ENCODE data around the gene TBX4. TPM values are rescaled to one million over a fixed set of nuclear protein-coding genes. Genes with fewer than 3 reads are reported as not detected.
"Not testable (repeated sequence)": the region's sequence is repeated elsewhere in the genome, so short reads cannot be mapped to it uniquely, and the experiment has no call there.

The TBX4 gene
- total RNA-seq, 1 experiment from 2014 or later: not detected

DNA sequence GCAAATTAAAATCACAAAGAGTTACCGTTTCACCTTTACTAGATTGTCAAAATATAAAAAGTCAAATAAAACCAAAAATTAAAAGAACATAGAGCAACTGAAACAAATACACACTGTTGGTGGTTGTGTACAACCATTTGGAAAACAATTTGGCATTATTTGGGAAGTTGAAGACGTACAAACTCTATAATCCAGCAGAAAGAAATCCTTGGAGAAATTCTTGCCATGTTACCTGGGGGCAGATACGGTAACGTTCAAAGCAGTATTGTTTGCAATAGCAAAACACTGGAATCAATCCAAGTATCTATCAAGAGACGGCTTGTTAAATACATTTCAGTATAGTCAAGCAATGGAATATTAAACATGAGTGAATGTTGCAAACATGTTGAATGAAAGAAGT is 56.7 kb downstream of the TBX4 start:
- H3K4me2 ChIP-seq: no peak overlapping the region
- H4K20me1 ChIP-seq (ENCODE audit: insufficient read depth): no peaks in the 10 kb centered on the region
- H3K27me3 ChIP-seq (ENCODE audit: insufficient read depth, low read depth): no peaks in the 10 kb centered on the region
- intact Hi-C loops (cut with micrococcal nuclease; ENCODE audit: unreplicated experiment): no loop called here
- CTCF ChIA-PET: no interaction called here
- no peak overlapping the region for H3K4me3 ChIP-seq
- BruUV-seq (replicated peaks): no TSS peak
- no peaks in the 10 kb centered on the region for H3K36me3 ChIP-seq (ENCODE audit: low read depth)
- peaks cover 5% of the 10 kb centered on the region for H3K4me1 ChIP-seq (replicated peaks; ENCODE audit: insufficient read depth)
- H2AFZ ChIP-seq: no peak overlapping the region
- H3K27ac ChIP-seq: no peak overlapping the region
- no peaks in the 10 kb centered on the region for H3K9me2 ChIP-seq (ENCODE audit: insufficient read depth)
- DNase-seq: no peak
- no peaks in the 10 kb centered on the region for H3K79me2 ChIP-seq (ENCODE audit: low read depth)
- peaks cover 9% of the 10 kb centered on the region for H3F3A ChIP-seq (ENCODE audit: insufficient read depth, low read depth)
- POLR2A ChIA-PET (ENCODE audit: unreplicated experiment): no interaction called here
- TF ChIP-seq, protein P1, sequence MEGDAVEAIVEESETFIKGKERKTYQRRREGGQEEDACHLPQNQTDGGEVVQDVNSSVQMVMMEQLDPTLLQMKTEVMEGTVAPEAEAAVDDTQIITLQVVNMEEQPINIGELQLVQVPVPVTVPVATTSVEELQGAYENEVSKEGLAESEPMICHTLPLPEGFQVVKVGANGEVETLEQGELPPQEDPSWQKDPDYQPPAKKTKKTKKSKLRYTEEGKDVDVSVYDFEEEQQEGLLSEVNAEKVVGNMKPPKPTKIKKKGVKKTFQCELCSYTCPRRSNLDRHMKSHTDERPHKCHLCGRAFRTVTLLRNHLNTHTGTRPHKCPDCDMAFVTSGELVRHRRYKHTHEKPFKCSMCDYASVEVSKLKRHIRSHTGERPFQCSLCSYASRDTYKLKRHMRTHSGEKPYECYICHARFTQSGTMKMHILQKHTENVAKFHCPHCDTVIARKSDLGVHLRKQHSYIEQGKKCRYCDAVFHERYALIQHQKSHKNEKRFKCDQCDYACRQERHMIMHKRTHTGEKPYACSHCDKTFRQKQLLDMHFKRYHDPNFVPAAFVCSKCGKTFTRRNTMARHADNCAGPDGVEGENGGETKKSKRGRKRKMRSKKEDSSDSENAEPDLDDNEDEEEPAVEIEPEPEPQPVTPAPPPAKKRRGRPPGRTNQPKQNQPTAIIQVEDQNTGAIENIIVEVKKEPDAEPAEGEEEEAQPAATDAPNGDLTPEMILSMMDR (conservative IDR thresholded peaks at IDR 0.05): no peak
- TF ChIP-seq EZH2 (IDR thresholded peaks at IDR 0.05; ENCODE audit: low read depth): no peak
- no peaks in the 10 kb centered on the region for H3K9me3 ChIP-seq (ENCODE audit: insufficient read depth, low read depth)

DNA sequence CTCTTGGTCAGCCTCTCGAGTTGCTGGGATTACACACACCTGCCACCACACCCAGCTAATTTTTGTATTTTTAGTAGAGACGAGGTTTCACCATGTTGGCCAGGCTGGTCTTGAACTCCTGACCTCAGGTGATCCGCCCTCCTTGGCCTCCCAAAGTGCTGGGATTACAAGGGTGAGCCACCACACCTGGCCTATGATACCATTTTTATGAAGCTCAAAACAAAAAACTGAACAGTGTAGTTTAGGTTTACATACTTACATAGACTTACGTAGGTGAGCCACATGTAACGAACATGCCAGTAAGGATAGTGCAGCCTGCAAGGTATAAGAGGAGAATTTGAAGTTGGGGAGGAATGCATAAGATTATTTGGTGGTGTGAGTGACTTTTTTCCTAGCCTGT is 57.2 kb downstream of the TBX4 start:
- H3F3A ChIP-seq (ENCODE audit: insufficient read depth, low read depth); H4K20me1 ChIP-seq (ENCODE audit: insufficient read depth); H3K4me1 ChIP-seq (replicated peaks; ENCODE audit: insufficient read depth); H3K9me2 ChIP-seq (ENCODE audit: insufficient read depth); intact Hi-C loops (cut with micrococcal nuclease; ENCODE audit: unreplicated experiment); H3K4me2 ChIP-seq; H3K27me3 ChIP-seq (ENCODE audit: insufficient read depth, low read depth); H3K4me3 ChIP-seq; H3K79me2 ChIP-seq (ENCODE audit: low read depth); H3K27ac ChIP-seq; H2AFZ ChIP-seq; BruUV-seq (replicated peaks); H3K9me3 ChIP-seq (ENCODE audit: insufficient read depth, low read depth); CTCF ChIA-PET; POLR2A ChIA-PET (ENCODE audit: unreplicated experiment); H3K36me3 ChIP-seq (ENCODE audit: low read depth); DNase-seq: not testable (repeated sequence)

DNA sequence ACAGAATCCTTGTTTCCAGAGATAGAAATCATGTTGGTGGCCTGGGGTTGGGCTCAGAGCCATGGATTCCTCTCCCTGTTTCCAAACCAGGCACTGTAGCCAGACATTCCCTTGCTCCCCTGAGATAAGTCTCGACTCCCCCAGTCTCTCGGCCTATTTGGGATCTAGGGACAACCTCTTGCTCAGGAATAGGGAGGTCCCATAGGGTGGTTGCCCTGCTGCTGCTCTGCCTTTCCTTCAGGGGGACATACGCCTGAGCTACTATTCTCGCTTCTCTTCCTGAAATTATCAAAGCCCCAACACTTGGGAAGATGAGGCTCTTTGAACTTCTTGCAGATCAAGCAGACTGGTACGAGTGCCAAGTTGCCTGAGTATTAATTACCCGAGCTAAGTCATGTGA is 58.0 kb downstream of the TBX4 start:
- H3F3A ChIP-seq (ENCODE audit: insufficient read depth, low read depth): 0 out of 2 replicates have a peak, but pooled peaks cover under 1% of the 10 kb centered on the region
- POLR2A ChIA-PET (ENCODE audit: unreplicated experiment): no interaction called here
- BruUV-seq (replicated peaks): no TSS peak
- H2AFZ ChIP-seq: no peak overlapping the region
- no peak for TF ChIP-seq EZH2 (IDR thresholded peaks at IDR 0.05; ENCODE audit: low read depth)
- TF ChIP-seq, protein P1 (conservative IDR thresholded peaks at IDR 0.05): no peak
- no peak overlapping the region for H3K27ac ChIP-seq
- no peaks in the 10 kb centered on the region for H3K36me3 ChIP-seq (ENCODE audit: low read depth)
- H3K27me3 ChIP-seq (ENCODE audit: insufficient read depth, low read depth): no peaks in the 10 kb centered on the region
- CTCF ChIA-PET: no interaction called here
- H3K9me2 ChIP-seq (ENCODE audit: insufficient read depth): no peaks in the 10 kb centered on the region
- no peaks in the 10 kb centered on the region for H3K9me3 ChIP-seq (ENCODE audit: insufficient read depth, low read depth)
- H3K79me2 ChIP-seq (ENCODE audit: low read depth): no peaks in the 10 kb centered on the region
- no peak overlapping the region for H3K4me2 ChIP-seq
- H3K4me3 ChIP-seq: no peak overlapping the region
- intact Hi-C loops (cut with micrococcal nuclease; ENCODE audit: unreplicated experiment): no loop called here
- no peak for DNase-seq
- no peaks in the 10 kb centered on the region for H4K20me1 ChIP-seq (ENCODE audit: insufficient read depth)
- H3K4me1 ChIP-seq (replicated peaks; ENCODE audit: insufficient read depth): no peaks in the 10 kb centered on the region

DNA sequence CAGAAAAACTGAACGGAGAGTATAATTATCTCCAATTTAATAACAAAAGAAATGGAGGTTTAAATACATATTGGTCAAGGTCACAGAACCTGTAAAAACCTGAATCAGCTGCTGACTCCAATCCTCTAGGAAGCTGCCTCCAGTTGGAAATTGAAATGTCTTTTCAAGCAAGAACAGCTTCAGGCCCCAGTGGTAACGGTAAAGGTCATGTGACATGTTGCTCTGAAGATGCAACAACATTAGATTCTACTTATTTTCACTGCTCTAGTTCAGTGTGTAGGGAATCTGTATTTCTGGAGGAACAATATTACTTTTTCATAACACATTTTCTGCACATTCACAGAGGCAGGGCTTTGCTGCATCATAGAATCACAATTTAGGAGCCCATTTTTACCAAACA is 58.8 kb downstream of the TBX4 start:
- CTCF ChIA-PET: no interaction called here

More for the DNA sequence above, 58.8 kb downstream of the TBX4 start:
- intact Hi-C loops (cut with micrococcal nuclease; ENCODE audit: unreplicated experiment): no loop called here
- no TSS peak for BruUV-seq (replicated peaks)
- Histone ChIP-seq H3K27ac (no peak overlapping the region), H3K9me2 (ENCODE audit: insufficient read depth) (no peaks in the 10 kb centered on the region), H3K9me3 (ENCODE audit: insufficient read depth, low read depth) (no peaks in the 10 kb centered on the region), H3F3A (ENCODE audit: insufficient read depth, low read depth) (no peaks in the 10 kb centered on the region), H3K4me1 (replicated peaks; ENCODE audit: insufficient read depth) (no peaks in the 10 kb centered on the region), H3K4me2 (no peak overlapping the region), H3K27me3 (ENCODE audit: insufficient read depth, low read depth) (no peaks in the 10 kb centered on the region), H3K79me2 (ENCODE audit: low read depth) (no peaks in the 10 kb centered on the region), H3K36me3 (ENCODE audit: low read depth) (no peaks in the 10 kb centered on the region), H3K4me3 (no peak overlapping the region), H4K20me1 (ENCODE audit: insufficient read depth) (no peaks in the 10 kb centered on the region), H2AFZ (no peak overlapping the region)
- POLR2A ChIA-PET (ENCODE audit: unreplicated experiment): no interaction called here
- no peak for TF ChIP-seq EZH2 (IDR thresholded peaks at IDR 0.05; ENCODE audit: low read depth)
- TF ChIP-seq, protein P1 (conservative IDR thresholded peaks at IDR 0.05): no peak
- no peak for DNase-seq

All from PC-9 (cell line).